HPDE6-E6E7 (cell line): ENCODE measurements around the gene SMYD1.
"Not testable (repeated sequence)": the region's sequence is repeated elsewhere in the genome, so short reads cannot be mapped to it uniquely, and the experiment has no call there.

Experiments
- DNase-seq: peaks from one replicate; pipeline ENCODE4 v3.0.0; 2011; ENCODE audit warnings: missing footprints; ENCODE audit errors: extremely low spot score

SMYD1 gene

DNA sequence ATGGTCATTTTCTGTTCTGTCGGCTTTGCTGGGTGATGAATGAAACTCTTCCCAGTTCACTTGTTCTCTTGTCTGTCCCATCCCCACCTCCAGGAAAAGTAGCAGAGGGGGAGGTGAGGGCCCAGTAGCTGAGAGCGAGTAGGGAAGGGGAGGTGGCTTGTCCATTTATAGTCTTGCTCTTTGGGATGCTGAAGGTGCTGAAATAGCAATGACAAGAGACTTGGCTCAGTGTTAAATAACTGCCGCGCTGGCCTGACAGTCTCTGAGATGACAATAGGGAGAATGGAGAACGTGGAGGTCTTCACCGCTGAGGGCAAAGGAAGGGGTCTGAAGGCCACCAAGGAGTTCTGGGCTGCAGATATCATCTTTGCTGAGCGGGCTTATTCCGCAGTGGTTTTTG lies at the start of gene SMYD1:
Gene SMYD1 (plus strand): TSS at position 228 of the 400 bp plus-strand sequence. CDS start 40 bp downstream, at position 268.
- no peak for DNase-seq

DNA sequence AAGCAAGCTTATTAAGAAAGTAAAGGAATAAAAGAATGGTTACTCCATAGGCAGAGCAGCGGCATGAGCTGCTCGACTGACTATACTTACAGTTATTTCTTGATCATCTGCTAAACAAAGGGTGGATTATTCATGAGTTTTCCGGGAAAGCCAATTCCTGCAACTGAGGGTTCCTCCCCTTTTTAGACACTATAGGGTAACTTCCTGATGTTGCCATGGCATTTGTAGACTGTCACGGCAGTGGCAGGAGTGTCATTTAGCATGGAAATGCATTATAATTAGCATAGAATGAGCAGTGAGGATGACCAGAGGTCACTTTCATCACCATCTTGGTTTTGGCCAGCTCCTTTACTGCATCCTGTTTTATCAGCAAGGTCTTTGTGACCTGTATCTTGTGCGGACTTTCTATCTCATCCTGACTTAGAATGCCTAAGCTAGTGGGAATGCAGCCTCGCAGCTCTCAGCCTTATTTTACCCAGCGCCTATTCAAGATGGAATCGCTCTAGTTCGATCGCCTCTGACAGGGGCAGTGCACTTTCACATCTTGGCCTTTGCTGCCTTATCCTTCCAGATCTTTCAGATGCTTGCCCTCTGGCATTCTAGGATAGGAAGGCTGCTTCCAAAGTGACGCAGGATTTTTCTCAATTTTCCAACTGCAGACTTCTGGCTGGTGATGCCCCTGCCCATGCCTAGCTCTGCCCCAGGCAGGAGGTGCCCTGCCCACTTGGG lies 49.4 kb upstream of the SMYD1 start:
- not testable (repeated sequence) for DNase-seq

GRCh38 chr2:88018909-88019308 lies 48.7 kb upstream of the SMYD1 start:
- no peak for DNase-seq

DNA sequence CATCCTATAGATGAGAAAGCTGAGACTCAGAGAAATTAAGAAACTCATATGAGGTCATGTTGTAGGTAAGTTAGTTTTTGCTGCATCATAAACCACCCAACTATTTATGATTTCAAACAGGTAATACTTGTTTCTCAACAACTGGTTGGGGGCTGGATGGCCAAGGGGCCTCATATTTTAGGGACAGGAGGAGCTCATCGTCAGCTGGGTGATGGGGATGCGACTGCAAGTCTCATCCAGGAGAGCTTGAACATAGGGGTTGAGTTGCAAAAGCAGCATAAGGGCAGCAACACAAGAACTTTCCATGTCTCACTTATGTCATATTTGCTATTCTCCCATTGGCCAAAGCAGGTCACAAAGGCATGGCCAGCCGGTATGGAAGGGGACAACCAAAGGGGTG lies 47.6 kb upstream of the SMYD1 start:
- no peak for DNase-seq

DNA sequence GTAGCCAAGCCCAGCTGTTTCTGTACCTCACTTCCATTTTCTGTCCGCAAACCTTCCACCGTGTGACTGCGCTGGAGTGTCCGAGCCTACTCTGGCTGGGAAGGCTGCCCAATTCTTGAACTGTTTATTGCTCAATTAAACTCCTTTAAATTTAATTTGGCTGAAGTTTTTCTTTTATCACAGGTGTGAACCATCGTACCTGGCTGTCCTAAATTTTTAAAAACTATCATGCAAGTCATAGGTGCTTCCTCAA lies 45.0 kb upstream of the SMYD1 start:
- no peak for DNase-seq

DNA sequence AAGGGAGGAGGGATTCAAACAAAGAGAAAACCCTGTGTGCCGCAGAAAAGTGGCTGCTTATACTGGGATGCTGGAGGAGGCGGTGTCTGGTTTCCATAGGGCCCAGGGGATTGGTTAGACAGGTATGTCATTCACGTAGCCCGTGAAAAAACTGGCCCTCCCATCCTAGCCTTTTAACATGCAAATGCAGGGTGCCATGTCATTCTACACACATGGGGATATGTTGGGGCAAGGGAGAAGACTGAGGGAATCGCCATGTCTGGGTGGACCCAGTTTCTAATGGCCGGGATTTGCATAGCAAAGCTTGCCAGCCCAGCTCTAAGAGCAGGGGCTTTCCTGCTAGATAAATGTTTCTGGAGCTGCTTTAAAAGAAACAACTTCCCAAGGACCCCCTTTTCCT lies 43.1 kb upstream of the SMYD1 start:
- no peak for DNase-seq

- no peak for DNase-seq
Measured at GRCh38 chr2:88027697-88028389, 39.8 kb upstream of the SMYD1 start.

DNA sequence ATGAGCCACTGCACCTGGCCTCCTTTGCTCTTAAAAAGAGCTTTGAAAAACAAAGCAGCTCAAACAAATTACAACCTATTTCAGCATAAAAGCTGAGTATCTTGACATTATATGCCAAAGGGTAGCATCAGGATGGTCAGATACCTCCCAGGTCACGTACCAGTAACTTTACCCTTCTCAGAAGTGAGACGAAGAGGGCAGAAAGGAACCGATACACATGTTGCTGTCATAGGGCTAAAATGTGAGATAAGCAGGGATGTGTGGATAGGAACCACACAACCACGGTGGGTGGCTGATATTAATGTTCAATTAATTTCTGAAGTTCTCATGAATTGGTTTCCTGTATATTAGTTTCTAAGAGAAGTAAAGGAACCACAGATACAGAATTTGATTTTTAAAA lies 38.7 kb upstream of the SMYD1 start:
- no peak for DNase-seq

GRCh38 chr2:88032070-88032702 lies 35.4 kb upstream of the SMYD1 start:
- no peak for DNase-seq

DNA sequence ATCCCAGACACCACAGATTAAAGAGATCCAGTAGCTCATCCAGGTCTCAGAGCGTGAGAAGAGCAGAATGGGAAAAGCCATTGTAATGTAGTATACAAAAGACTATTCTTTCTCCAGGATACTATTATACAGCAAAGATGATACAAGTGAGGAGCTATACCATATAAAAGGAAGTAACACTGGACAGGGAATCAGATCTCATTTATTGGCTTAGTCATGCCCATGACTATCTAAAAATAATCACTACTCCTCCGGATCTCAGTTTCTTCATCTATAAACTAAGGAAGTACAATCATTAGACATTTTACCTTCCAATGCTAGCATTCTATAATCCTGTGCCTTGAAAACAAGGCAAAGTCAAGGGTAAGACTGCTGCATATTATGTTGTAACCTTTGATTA lies 31.4 kb upstream of the SMYD1 start:
- no peak for DNase-seq

- DNase-seq, result no peak
Measured at GRCh38 chr2:88036606-88037005, 31.0 kb upstream of the SMYD1 start.

DNA sequence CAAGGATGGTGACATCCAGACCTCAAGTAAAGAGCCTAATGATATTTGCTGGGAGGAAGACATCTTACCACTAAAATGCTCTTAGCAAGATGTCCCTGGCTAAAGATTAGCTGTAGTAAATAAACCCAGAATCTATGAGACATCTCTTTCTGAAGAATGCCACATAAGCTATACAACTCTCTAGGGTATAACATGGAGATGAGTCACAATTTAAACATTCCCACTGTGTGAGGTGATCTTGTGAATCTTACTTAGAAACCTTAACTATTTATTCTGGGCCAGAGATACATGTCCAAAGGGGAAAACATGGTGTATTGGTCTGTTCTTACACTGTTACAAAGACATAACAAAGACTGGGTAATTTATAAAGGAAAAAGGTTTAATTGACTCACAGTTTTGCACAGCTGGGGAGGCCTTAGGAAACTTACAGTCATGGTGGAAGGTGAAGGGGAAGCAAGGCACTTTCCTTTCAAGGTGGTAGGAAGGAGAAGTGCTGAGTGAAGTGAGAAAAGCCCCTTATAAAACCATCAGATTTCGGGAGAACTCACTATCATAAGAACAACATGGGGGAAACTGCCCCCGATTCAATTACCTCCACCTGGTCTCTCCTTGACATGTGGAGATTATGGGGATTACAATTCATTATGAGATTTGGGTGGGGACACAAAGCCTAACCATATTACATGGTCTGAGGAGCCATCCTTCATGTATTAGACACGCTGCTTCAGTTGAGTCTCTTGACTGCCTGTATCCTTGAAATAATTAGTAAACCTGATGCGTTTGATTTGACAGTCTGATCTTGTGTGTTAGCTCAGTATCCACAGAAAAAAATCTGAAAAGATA lies 29.1 kb upstream of the SMYD1 start:
- peak; percentile 26 for DNase-seq

DNA sequence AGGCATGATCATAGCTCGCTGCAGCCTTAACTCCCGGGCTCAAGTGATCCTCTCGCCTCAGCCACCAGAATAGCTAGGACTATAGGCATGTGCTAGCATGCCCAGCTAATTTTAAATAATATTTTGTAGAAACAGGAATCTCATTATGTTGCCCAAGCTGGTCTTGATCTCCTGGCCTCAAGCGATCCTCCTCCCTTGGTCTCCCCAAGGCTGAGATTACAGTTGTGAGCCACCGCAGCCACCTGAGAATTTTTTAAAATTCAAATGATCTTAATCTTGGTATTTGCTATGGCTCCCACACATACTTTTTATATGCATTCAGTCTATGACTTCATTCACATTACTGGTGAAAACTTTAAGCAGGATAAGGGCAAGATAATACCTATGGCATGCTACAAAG lies 25.1 kb upstream of the SMYD1 start:
- no peak for DNase-seq

DNA sequence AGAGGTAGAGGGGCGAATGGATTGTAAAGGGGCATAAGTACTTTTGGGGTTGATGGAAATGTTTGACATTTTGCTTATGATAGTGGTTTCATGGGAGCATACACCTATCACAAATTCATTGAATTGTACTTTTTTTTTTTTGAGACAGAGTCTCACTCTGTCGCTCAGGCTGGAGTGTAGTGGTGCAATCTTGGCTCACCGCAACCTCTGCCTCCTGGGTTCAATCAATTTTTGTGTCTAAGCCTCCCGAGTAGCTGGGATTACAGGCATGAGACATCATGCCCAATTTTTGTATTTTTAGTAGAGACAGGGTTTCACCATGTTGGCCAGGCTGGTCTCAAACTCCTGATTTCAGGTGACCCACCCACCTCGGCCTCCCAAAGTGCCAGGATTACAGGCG lies 22.1 kb upstream of the SMYD1 start:
- DNase-seq, result not testable (repeated sequence)

GRCh38 chr2:88048541-88048940 lies 19.1 kb upstream of the SMYD1 start:
- DNase-seq, result no peak

GRCh38 chr2:88049622-88050021 lies 18.0 kb upstream of the SMYD1 start:
- no peak for DNase-seq

DNA sequence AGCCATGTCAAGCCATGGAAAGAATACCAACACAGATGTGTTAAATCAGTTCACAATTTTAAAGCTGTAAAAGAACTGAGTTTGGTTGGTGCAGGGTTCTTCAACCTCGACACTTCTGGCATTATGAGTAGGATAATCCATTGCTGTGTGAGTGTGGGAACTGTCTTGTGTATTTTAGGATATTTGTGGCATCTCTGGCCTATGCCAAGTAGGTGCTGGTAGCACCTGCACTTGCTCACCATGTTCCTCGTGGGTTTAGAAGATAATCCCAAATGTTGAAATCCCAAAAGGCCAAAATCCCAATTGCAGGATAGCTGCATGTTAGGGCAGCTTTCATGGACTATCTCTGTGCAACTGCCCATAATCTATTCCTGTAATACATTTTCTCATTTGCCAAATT lies 15.8 kb upstream of the SMYD1 start:
- no peak for DNase-seq

GRCh38 chr2:88053296-88053695 lies 14.3 kb upstream of the SMYD1 start:
- no peak for DNase-seq

- DNase-seq, result no peak
Measured at GRCh38 chr2:88053934-88054781, 13.5 kb upstream of the SMYD1 start.

DNA sequence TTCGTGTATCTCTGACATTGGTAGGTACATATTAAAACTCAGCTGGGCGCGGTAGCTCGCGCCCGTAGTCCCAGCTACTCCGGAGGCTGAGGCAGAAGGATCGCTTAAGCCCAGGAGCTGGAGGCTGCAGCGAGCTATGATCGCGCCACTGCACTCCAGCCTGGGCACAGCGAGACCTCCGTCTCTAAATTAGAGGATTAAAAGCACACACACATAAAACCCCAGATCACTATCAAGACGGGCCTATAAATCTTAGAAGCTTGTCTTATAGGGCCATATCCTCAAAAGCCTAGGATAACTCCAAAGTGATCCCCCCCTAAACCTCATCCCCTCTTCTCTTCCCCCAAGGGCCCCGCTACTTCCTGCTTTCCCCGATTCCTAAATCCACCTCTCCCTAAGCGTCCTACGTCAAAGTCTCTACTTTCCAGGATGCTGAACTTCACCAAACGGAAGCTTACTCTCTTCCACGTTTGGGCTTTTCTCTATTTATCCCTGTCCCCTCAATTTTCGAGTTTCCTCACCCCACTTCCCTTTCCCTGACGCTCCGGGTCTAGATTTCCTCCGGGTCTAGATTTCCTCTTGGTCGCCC lies 12.7 kb upstream of the SMYD1 start:
- no peak for DNase-seq
